ENCODE results near the gene MYO16.
A peak's percentile ranks its signal among the peaks of the same experiment; 100 is the strongest.
"Not testable (repeated sequence)": the region's sequence is repeated elsewhere in the genome, so short reads cannot be mapped to it uniquely, and the experiment has no call there.

MYO16 gene

GRCh38 chr13:108963276-108963810 lies 333.9 kb downstream of the MYO16 start:
- DNase-seq (ENCODE audit: insufficient read length, low spot score) (no peak), FAIRE-seq (no peak)

GRCh38 chr13:108963846-108964600 lies 334.6 kb downstream of the MYO16 start:
- FAIRE-seq (no peak), DNase-seq (ENCODE audit: insufficient read length, low spot score) (no peak)

GRCh38 chr13:108964606-108965005 lies 335.2 kb downstream of the MYO16 start:
- FAIRE-seq = no peak
- DNase-seq (ENCODE audit: insufficient read length, low spot score) = no peak

GRCh38 chr13:108967371-108967770 lies 338.0 kb downstream of the MYO16 start:
- FAIRE-seq (no peak), DNase-seq (ENCODE audit: insufficient read length, low spot score) (no peak)

GRCh38 chr13:108968566-108968965 lies 339.2 kb downstream of the MYO16 start:
- FAIRE-seq = no peak
- DNase-seq (ENCODE audit: insufficient read length, low spot score) = no peak

GRCh38 chr13:108974686-108975085 lies 345.3 kb downstream of the MYO16 start:
- DNase-seq (ENCODE audit: insufficient read length, low spot score) = no peak
- FAIRE-seq = no peak

- DNase-seq (ENCODE audit: insufficient read length, low spot score) = no peak
Observed at GRCh38 chr13:108980237-108980636, 350.8 kb downstream of the MYO16 start.

GRCh38 chr13:108981407-108981806 lies 352.0 kb downstream of the MYO16 start:
- no peak for DNase-seq (ENCODE audit: insufficient read length, low spot score)
- no peak for FAIRE-seq

More at GRCh38 chr13:108980237-108980636, 350.8 kb downstream of the MYO16 start:
- no peak for FAIRE-seq

GRCh38 chr13:108983273-108983672 lies 353.9 kb downstream of the MYO16 start:
- DNase-seq (ENCODE audit: insufficient read length, low spot score) (no peak), FAIRE-seq (no peak)

- FAIRE-seq (no peak), DNase-seq (ENCODE audit: insufficient read length, low spot score) (no peak)
Observed at GRCh38 chr13:108984251-108984920, 355.0 kb downstream of the MYO16 start.

GRCh38 chr13:108985166-108985565 lies 355.8 kb downstream of the MYO16 start:
- DNase-seq (ENCODE audit: insufficient read length, low spot score) (no peak), FAIRE-seq (no peak)

- DNase-seq (ENCODE audit: insufficient read length, low spot score) (no peak), FAIRE-seq (no peak)
Observed at GRCh38 chr13:108987517-108987916, 358.1 kb downstream of the MYO16 start.

- DNase-seq (ENCODE audit: insufficient read length, low spot score) (no peak), FAIRE-seq (no peak)
Observed at GRCh38 chr13:108987944-108988343, 358.5 kb downstream of the MYO16 start.

- FAIRE-seq = peak; percentile 58
- not testable (repeated sequence) for DNase-seq (ENCODE audit: insufficient read length, low spot score)
Observed at GRCh38 chr13:108991416-108991815, 362.0 kb downstream of the MYO16 start.

GRCh38 chr13:108993346-108993745 lies 363.9 kb downstream of the MYO16 start:
- FAIRE-seq = no peak
- DNase-seq (ENCODE audit: insufficient read length, low spot score) = no peak

GRCh38 chr13:108996430-108996829 lies 367.0 kb downstream of the MYO16 start:
- no peak for DNase-seq (ENCODE audit: insufficient read length, low spot score)
- FAIRE-seq = no peak

GRCh38 chr13:109000207-109000606 lies 370.8 kb downstream of the MYO16 start:
- DNase-seq (ENCODE audit: insufficient read length, low spot score) (no peak), FAIRE-seq (no peak)

GRCh38 chr13:109002934-109003333 lies 373.5 kb downstream of the MYO16 start:
- no peak for DNase-seq (ENCODE audit: insufficient read length, low spot score)
- no peak for FAIRE-seq

GRCh38 chr13:109007946-109008345 lies 378.5 kb downstream of the MYO16 start:
- DNase-seq (ENCODE audit: insufficient read length, low spot score) (no peak), FAIRE-seq (no peak)

- FAIRE-seq = no peak
- DNase-seq (ENCODE audit: insufficient read length, low spot score) = no peak
Observed at GRCh38 chr13:109009756-109010155, 380.3 kb downstream of the MYO16 start.

- FAIRE-seq (no peak), DNase-seq (ENCODE audit: insufficient read length, low spot score) (no peak)
Observed at GRCh38 chr13:109010912-109011311, 381.5 kb downstream of the MYO16 start.

GRCh38 chr13:109012115-109012514 lies 382.7 kb downstream of the MYO16 start:
- no peak for DNase-seq (ENCODE audit: insufficient read length, low spot score)
- no peak for FAIRE-seq

All from HTR-8/SVneo (cell line).